Heart right ventricle (tissue), 16 donors: ENCODE data around the gene EPB41L2. TPM values are rescaled to one million over a fixed set of nuclear protein-coding genes. Genes with fewer than 3 reads are reported as not detected.

Experiments used
- ATAC-seq, 8 donors: fragments of 200-7000 bp; cut with Tn5 transposase; one replicate each; pipeline ENCODE4 v1.9.1; 2020; ENCODE audit warnings: mild to moderate bottlenecking in 8 of 8, moderate library complexity in 8 of 8, moderate number of reproducible peaks in 1 of 8
- DNase-seq, 2 donors: peaks; one replicate each; pipeline ENCODE4 v3.0.0-alpha.2; 2020
- H3K27ac ChIP-seq, 10 donors: fragments of 200-600 bp; sonication (generic) in 2 of 10; one replicate each; pipeline versions ENCODE4 v1.5.0 to v1.8.0; 2020 to 2022; ENCODE audit warnings: mild to moderate bottlenecking in 3 of 10
- H3K27me3 ChIP-seq, 7 donors: fragments of 200-600 bp; one replicate each; pipeline ENCODE4 v1.8.0; 2021 to 2022; ENCODE audit warnings: mild to moderate bottlenecking in 2 of 7
- H3K36me3 ChIP-seq, 9 donors: fragments of 200-600 bp; sonication (generic) in 1 of 9; one replicate each; pipeline versions ENCODE4 v1.5.0 to v1.8.0; 2020 to 2022; ENCODE audit warnings: mild to moderate bottlenecking in 2 of 9
- H3K4me1 ChIP-seq, 9 donors: fragments of 200-600 bp; sonication (generic) in 1 of 9; one replicate each; pipeline versions ENCODE4 v1.5.0 to v1.8.0; 2020 to 2022; ENCODE audit warnings: mild to moderate bottlenecking in 4 of 9
- H3K4me3 ChIP-seq, 10 donors: fragments of 200-600 bp; sonication (generic) in 2 of 10; one replicate each; pipeline versions ENCODE4 v1.5.0 to v1.8.0; 2020 to 2022; ENCODE audit warnings: mild to moderate bottlenecking in 7 of 10, moderate library complexity in 2 of 10
- H3K9me3 ChIP-seq, 11 donors: fragments of 200-600 bp in 10 of 11; sonication (generic) in 2 of 11; one replicate each; pipeline versions ENCODE4 v1.5.0 to v1.8.0; 2013 to 2022; ENCODE audit warnings: mild to moderate bottlenecking in 2 of 11, control low read depth in 1 of 11, moderate library complexity in 1 of 11
- WGBS, 2 donors: extraction: QIAGEN DNeasy Blood & Tissue Kit; methylation state at CpG; one replicate each; pipeline ENCODE4 v1.1.7; 2013; ENCODE audit warnings: inconsistent platforms in 1 of 2; 5-methylcytosine and 5-hydroxymethylcytosine counted together
- intact Hi-C, 10 donors: fragments of 100-400 bp; cut with DNase I; formaldehyde crosslinking; loops; one replicate each; pipeline versions ENCODE4 v1.11.1 to v1.14.2; 2022
- polyA plus RNA-seq, 2 donors: library from polyadenylated mRNA; stranded (reverse); fragments of 200-250 nt; gene quantifications; one replicate each; pipeline ENCODE4 v1.2.3, GENCODE V29; 2013
- total RNA-seq, 10 donors: library from RNA; stranded (reverse); fragmentation: NEBNext Ultra II Directional in 3 of 10; extraction: Animal tissue kit (Norgen Biotek cat#: 25700) in 3 of 10; gene quantifications; one replicate each; pipeline versions ENCODE4 v1.2.1 to v1.2.4, GENCODE V29; 2021 to 2023
- TF ChIP-seq, protein P1 (sequence below), 9 donors: fragments of 200-600 bp; sonication (generic) in 2 of 9; IDR thresholded peaks; one replicate each; pipeline versions ENCODE4 v1.5.0 to v1.8.0; 2021 to 2022; ENCODE audit warnings: antibody characterized with exemption in 9 of 9, mild to moderate bottlenecking in 5 of 9, moderate library complexity in 1 of 9
- donor health status: Arrhythmogenic right ventricular cardiomyopathy.
- donor health status: ischemic (EF 13 %, LVEDD 7.1; RV severe dilation, severe dysfunction).
- donor health status: healthy with polysubstance abuse.
- donor health status: DM: no; HTN: yes; CAD: no.
- donor health status: DM: no; HTN: no; CAD: no.
- donor health status: ischemic (EF 25% LVEDD 6.9; RV normal size, moderate dysfunction).
- donor health status: ischemic (EF 25% LVEDD 5.7; RV mildly dilated, moderate dysfunction).
- donor health status: healthy.
- donor health status: DM: yes; HTN: yes; CAD: no.
- donor health status: Ischemic cardiomyopathy.
- donor health status: ischemic (EF 35%, LVEDD 5.7; RV mildly dilated, moderate dysfunction).
- donor health status: nonischemic (EF 11% LVEDD 7.7; RV severe dilation, severe dysfunction).
- donor health status: DM: yes; HTN: yes; CAD: no.
- donor health status: PGD.
- donor health status: ischemic (EF 29% LVEDD 5.4; RV normal size, mild dysfunction).
- donor health status: nonischemic (EF 23%, LVEDD 6.1; RV moderate dilation, normal function).

The EPB41L2 gene
- total and polyA plus RNA-seq, 12 donors, result 18.0 to 98.6 (median 55.1) TPM

DNA sequence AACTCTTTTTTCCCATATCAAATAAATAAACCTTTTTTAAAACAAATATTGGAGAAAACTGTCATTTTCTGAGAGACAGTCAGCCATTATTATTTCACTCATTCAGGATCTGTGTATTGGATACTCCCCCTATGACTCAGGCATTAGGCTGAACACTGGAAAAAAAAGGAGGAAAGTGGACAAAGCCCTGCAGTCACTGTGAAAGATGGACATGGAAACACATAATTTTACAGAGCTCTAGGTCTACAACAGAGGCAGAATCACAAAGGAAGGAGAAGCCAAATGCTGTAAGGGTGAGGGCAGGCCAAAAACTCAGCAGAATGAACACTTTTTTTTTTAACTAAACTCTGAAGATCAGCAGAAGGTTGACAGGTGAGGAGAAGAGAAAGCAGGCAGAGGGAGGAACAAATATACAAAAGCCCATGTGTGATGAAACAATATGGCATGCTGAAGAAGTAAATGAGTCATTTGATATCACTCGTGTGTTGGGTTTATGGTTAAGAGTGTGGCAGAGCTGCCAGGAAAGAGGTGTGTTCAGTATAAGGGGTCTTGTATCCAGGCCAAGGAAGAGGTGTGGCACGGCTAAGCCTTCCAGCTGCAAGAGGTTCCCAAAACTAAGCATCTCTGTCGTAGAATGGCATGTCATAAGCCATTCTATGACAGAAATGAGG lies 39.1 kb downstream of the EPB41L2 start:
- intact Hi-C loops, result loop anchor here in 1 of 10 donors (10.0 kb wide), 1 partner anchor 59 kb away; no protein-coding TSS in a partner anchor
- TF ChIP-seq, protein P1, sequence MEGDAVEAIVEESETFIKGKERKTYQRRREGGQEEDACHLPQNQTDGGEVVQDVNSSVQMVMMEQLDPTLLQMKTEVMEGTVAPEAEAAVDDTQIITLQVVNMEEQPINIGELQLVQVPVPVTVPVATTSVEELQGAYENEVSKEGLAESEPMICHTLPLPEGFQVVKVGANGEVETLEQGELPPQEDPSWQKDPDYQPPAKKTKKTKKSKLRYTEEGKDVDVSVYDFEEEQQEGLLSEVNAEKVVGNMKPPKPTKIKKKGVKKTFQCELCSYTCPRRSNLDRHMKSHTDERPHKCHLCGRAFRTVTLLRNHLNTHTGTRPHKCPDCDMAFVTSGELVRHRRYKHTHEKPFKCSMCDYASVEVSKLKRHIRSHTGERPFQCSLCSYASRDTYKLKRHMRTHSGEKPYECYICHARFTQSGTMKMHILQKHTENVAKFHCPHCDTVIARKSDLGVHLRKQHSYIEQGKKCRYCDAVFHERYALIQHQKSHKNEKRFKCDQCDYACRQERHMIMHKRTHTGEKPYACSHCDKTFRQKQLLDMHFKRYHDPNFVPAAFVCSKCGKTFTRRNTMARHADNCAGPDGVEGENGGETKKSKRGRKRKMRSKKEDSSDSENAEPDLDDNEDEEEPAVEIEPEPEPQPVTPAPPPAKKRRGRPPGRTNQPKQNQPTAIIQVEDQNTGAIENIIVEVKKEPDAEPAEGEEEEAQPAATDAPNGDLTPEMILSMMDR (IDR thresholded peaks at IDR 0.05), result no peak
- WGBS, 2 donors, result 55 to 62% methylated on average over 3 of the region's 3 CpGs

DNA sequence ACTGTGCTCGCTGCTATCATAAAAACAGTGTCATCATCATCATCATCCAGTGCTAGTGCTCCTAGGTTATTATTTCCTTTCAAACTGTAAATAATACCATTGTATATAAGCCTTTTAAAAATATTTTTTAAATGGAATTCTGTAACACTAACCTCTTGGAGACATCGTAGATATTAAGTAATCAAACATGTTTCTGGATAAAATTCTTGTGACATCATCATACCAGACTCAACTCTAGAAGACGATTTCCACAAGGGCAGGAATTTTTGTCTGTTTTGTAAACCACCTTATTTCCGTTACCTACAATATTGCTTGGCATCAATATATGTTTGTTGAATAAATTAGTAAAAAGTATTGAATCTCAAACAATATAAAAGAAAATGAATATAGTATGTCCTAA lies 40.4 kb downstream of the EPB41L2 start:
- intact Hi-C loops, result loop anchor here in 1 of 10 donors (10.0 kb wide), 1 partner anchor 58 kb away; no protein-coding TSS in a partner anchor
- WGBS, 2 donors, result 65% methylated on average over 4 of the region's 4 CpGs
- H3K36me3 ChIP-seq, result no peaks in the 10 kb centered on the region

More for the DNA sequence above, 39.1 kb downstream of the EPB41L2 start:
- Histone ChIP-seq H3K9me3 (no peaks in the 10 kb centered on the region), H3K27me3 (no peaks in the 10 kb centered on the region), H3K36me3 (no peaks in the 10 kb centered on the region), H3K4me1 (peaks cover 0 to 30% (median 15%) of the 10 kb centered on the region in 9 donors), H3K4me3 (no peak overlapping the region), H3K27ac (no peak overlapping the region)
- DNase-seq (no peak), ATAC-seq (peak in 2 of 8 donors; percentile 17 to 58)

DNA sequence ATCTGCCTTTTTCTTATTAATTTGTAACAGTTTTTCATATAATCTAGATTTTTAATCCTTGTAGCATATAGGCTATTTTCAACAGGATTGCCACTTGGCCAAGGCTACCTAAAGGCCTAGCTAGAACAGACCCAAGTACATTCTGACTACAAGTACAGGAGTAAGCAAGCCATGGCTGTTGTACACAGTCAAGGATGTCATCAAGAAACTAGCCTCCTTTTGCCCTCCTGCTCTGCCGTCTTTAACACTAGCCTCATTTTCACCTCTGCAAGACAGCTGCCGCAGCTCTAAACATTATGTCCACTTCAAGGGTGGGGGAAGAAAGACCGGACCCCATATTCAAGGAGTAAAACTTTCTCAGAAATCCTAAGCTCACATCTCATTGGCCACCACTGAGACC lies 45.1 kb downstream of the EPB41L2 start:
- intact Hi-C loops, result loop anchor here in 2 of 10 donors (2.0 to 10.0 kb wide), 2 partner anchors 45 to 47 kb away; partner anchors contain the start of gene EPB41L2 (in 2 of the 2)
- Histone ChIP-seq H3K27ac (no peak overlapping the region), H3K27me3 (no peaks in the 10 kb centered on the region), H3K4me3 (no peak overlapping the region), H3K36me3 (no peaks in the 10 kb centered on the region), H3K4me1 (peaks cover 0 to 42% (median 31%) of the 10 kb centered on the region in 9 donors), H3K9me3 (no peaks in the 10 kb centered on the region)
- TF ChIP-seq, protein P1 (IDR thresholded peaks at IDR 0.05), result no peak
- 95% methylated on average over 3 of the region's 3 CpGs for WGBS, 2 donors
- ATAC-seq (no peak), DNase-seq (no peak)

More for the DNA sequence above, 40.4 kb downstream of the EPB41L2 start:
- no peaks in the 10 kb centered on the region for H3K9me3 ChIP-seq
- no peak for DNase-seq
- H3K4me1 ChIP-seq, result peaks cover 0 to 21% (median 12%) of the 10 kb centered on the region in 9 donors
- no peak overlapping the region for H3K4me3 ChIP-seq
- no peaks in the 10 kb centered on the region for H3K27me3 ChIP-seq
- TF ChIP-seq, protein P1 (IDR thresholded peaks at IDR 0.05), result no peak
- no peak overlapping the region for H3K27ac ChIP-seq
- no peak for ATAC-seq

DNA sequence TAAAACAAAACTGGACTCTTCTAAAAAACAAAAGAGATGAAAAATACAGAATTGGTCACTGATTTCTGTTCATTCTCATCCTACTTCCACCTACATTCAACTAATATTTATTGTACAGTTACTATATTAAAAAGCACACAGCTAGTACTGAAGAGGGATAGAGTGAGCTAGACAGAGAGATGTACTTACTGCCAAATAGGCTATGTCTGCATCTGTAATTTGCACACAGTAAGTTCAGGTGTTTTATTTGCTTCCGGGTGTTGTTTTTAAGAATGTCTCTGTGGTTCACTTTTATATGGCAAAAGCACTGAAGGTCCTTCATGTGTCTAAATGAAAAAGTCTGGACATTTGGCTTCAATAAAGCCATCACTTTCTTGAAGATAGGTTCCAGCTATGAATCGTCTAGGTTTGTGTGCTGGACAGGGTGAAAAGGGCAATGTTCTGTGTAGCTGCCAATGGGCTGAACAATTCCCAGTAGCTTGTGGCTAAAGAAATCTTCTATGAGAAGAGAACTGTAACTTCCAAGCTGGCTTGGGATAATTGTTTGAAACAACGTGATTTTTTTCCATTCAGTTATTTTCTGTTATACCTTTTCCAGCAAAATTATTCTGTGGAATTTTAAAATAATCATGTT lies 47.3 kb downstream of the EPB41L2 start:
- intact Hi-C loops, result loop anchor here in 2 of 10 donors (2.0 to 10.0 kb wide), 3 partner anchors 47 to 49 kb away; partner anchors contain the start of gene EPB41L2 (in 2 of the 2)
- TF ChIP-seq, protein P1 (IDR thresholded peaks at IDR 0.05), result no peak
- no peak overlapping the region for H3K4me3 ChIP-seq
- WGBS, 2 donors, result 30 to 51% methylated on average over 3 of the region's 3 CpGs
- H3K36me3 ChIP-seq, result no peaks in the 10 kb centered on the region
- H3K9me3 ChIP-seq, result no peaks in the 10 kb centered on the region
- no peaks in the 10 kb centered on the region for H3K27me3 ChIP-seq
- peaks cover 0 to 57% (median 36%) of the 10 kb centered on the region in 9 donors for H3K4me1 ChIP-seq
- peak overlapping the region in 8 of 10 donors; percentile 9 to 70 (median 39) for H3K27ac ChIP-seq
- DNase-seq (peak in 1 of 2 donors; percentile 33), ATAC-seq (peak; percentile 43 to 77 (median 60))
